ENCODE data around the gene ADCY7.
"Not testable (repeated sequence)": the region's sequence is repeated elsewhere in the genome, so short reads cannot be mapped to it uniquely, and the experiment has no call there.

The ADCY7 gene

GRCh38 chr16:50336884-50337283 lies 70.5 kb downstream of the ADCY7 start:
- no peak for TF ChIP-seq POLR2A (IDR thresholded peaks at IDR 0.05; ENCODE audit: low read depth, low read length)
- DNase-seq (ENCODE audit: insufficient read length, low spot score) = no peak
- no peak for FAIRE-seq

DNA sequence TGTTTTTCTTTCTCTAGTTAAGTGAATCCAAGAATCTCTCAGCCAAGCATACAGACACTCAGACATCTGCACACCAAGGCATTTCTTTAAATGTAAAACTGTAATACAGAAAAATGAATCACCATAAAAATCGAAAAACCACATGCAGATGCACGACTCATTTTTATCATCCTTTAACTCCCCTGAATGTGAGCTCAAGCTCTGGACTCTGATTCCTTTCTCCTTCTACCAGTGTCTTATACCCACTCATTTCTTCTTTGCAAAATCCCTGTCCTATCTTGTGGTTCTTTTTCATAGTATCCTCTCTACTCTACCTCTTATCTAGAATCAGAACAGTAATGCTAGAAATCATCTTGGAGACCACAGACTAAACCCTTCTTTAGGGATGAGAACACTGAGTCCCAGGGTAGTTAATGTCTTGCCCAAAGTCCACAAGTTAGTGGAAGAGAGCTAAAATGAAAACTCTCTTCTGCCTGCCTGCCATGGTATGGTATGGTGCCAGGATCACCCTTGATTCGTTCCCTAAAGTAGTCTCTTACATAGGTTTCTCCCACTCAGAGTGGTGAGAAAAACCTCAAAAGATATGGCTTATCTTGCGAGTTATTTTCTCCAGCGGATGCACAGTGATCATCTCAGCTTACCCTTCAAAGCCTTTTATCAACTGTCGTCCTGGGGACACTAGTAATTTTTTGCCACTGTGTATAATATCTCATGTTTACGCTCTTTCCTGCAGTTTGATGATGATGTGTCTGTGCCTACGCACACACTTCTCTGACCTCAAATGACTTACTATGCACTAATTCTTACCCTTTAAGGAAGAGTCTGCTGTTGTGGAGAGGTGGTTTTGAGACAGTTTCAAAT lies 72.2 kb downstream of the ADCY7 start:
- no peak for TF ChIP-seq POLR2A (IDR thresholded peaks at IDR 0.05; ENCODE audit: low read depth, low read length)
- DNase-seq (ENCODE audit: insufficient read length, low spot score) (no peak), FAIRE-seq (peak; percentile 86)

GRCh38 chr16:50340578-50340977 lies 74.2 kb downstream of the ADCY7 start:
- DNase-seq (ENCODE audit: insufficient read length, low spot score) = no peak
- no peak for FAIRE-seq
- TF ChIP-seq POLR2A (IDR thresholded peaks at IDR 0.05; ENCODE audit: low read depth, low read length) = no peak

- not testable (repeated sequence) for FAIRE-seq
Measured at GRCh38 chr16:50343566-50343965, 77.2 kb downstream of the ADCY7 start.

GRCh38 chr16:50345210-50345609 lies 78.9 kb downstream of the ADCY7 start:
- not testable (repeated sequence) for FAIRE-seq; DNase-seq (ENCODE audit: insufficient read length, low spot score)

More at GRCh38 chr16:50343566-50343965, 77.2 kb downstream of the ADCY7 start:
- DNase-seq (ENCODE audit: insufficient read length, low spot score) = not testable (repeated sequence)

DNA sequence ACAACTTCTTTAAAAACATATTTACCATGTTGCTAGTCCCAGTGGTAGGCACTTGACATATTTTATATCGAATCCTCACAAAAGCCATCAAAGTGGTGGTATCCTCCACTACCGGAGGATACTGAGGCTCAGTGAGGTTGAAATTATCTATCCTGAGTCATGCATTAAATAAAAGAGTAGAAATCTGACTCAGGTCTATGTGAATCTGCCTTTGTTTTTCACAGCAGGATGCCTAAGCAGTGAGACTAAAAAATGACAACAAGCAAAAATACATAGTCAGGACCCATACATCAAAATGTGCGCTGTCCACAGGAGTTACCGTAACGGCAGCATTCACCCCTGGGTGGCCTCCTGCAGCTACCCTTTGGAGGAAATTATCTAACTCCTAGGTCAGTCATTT lies 84.8 kb downstream of the ADCY7 start:
- no peak for TF ChIP-seq POLR2A (IDR thresholded peaks at IDR 0.05; ENCODE audit: low read depth, low read length)
- FAIRE-seq (no peak), DNase-seq (ENCODE audit: insufficient read length, low spot score) (no peak)

DNA sequence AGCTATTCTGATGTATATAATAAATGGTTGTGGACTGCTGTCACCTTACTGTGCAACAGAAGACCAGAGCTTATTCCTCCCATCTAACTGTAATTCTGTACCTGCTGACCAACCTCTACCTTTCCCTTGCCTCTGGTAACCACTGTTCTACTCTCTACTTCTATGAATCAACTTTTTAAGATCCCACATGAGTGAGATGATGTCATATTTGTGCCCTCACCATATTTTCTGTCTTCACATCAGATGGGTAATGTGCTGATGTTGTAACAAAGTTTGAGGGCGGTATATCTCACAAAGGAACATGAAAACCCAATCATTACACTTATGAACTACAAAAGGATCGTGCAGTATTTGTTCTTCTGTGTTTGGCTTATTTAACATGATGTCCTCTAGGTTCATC lies 85.6 kb downstream of the ADCY7 start:
- no peak for DNase-seq (ENCODE audit: insufficient read length, low spot score)
- TF ChIP-seq POLR2A (IDR thresholded peaks at IDR 0.05; ENCODE audit: low read depth, low read length) = no peak
- peak; percentile 77 for FAIRE-seq

GRCh38 chr16:50354082-50354481 lies 87.7 kb downstream of the ADCY7 start:
- DNase-seq (ENCODE audit: insufficient read length, low spot score) (no peak), FAIRE-seq (no peak)
- no peak for TF ChIP-seq POLR2A (IDR thresholded peaks at IDR 0.05; ENCODE audit: low read depth, low read length)

GRCh38 chr16:50354629-50355456 lies 88.5 kb downstream of the ADCY7 start:
- DNase-seq (ENCODE audit: insufficient read length, low spot score) (no peak), FAIRE-seq (no peak)
- no peak for TF ChIP-seq POLR2A (IDR thresholded peaks at IDR 0.05; ENCODE audit: low read depth, low read length)

- DNase-seq (ENCODE audit: insufficient read length, low spot score) = no peak
- TF ChIP-seq POLR2A (IDR thresholded peaks at IDR 0.05; ENCODE audit: low read depth, low read length) = no peak
- FAIRE-seq = no peak
Measured at GRCh38 chr16:50359626-50360025, 93.3 kb downstream of the ADCY7 start.

GRCh38 chr16:50360033-50360778 lies 93.9 kb downstream of the ADCY7 start:
- no peak for TF ChIP-seq POLR2A (IDR thresholded peaks at IDR 0.05; ENCODE audit: low read depth, low read length)
- DNase-seq (ENCODE audit: insufficient read length, low spot score) (no peak), FAIRE-seq (no peak)

DNA sequence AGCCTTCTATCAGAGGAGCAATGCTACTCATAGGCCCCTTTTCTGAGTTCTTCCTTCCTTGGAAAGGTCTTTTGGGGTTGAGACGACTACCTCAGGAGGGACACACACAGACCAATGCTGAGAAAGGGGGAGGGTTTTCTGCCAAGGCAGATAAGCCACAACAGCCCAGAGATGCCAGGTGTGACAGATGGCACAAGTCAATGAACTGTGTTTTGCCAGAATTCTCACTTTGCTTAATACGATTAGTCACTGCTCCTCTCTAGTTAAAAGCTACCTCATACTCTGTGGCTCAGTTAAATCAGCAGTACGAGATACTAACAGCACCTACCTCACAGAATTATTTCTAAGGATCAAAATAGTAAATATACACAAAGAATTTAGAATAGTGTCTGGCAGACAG lies 94.4 kb downstream of the ADCY7 start:
- FAIRE-seq (no peak), DNase-seq (ENCODE audit: insufficient read length, low spot score) (no peak)
- no peak for TF ChIP-seq POLR2A (IDR thresholded peaks at IDR 0.05; ENCODE audit: low read depth, low read length)

DNA sequence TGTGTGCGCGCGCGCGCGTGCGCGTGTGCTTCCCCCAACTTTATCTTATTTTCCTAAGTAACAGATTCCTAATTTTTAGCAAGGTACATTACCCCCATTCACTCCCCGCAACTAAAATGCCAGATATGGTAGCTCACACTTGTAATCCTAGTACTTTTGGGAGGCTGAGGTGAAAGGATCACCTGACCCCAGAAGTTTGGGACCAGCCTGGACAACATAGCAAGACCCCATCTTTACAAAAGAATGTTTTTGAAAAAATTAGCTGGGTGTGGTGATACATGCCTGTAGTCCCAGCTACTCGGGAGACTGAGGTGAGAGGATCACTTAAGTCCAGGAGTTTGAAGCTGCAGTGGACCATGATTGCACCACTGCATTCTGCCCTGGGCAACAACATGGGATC lies 97.3 kb downstream of the ADCY7 start:
- TF ChIP-seq POLR2A (IDR thresholded peaks at IDR 0.05; ENCODE audit: low read depth, low read length) = no peak
- no peak for DNase-seq (ENCODE audit: insufficient read length, low spot score)
- no peak for FAIRE-seq
